ENCODE measurements around the gene GABRP. TPM values are rescaled to one million over a fixed set of nuclear protein-coding genes. Genes with fewer than 3 reads are reported as not detected.

GABRP gene
- polyA plus RNA-seq, 1 donor (not counting 4 experiments of a cell fraction or from before 2014, with no cell fraction given) = 0.18 TPM

- H3K4me1 ChIP-seq (ENCODE audit: control insufficient read depth, extremely low read depth, insufficient read depth, low read length) = no peaks in the 10 kb centered on the region
- no peaks in the 10 kb centered on the region for H3K9me1 ChIP-seq (ENCODE audit: control insufficient read depth, extremely low read depth, insufficient read depth, low read length)
- H3K4me3 ChIP-seq (ENCODE audit: control insufficient read depth in 2 of 3, extremely low read depth in 1 of 3, insufficient read depth in 2 of 3, low read depth in 1 of 3, low read length in 3 of 3) = no peak overlapping the region
- dilution Hi-C loops (cut with MboI; ENCODE audit: extremely low pct_ligation_motif_present, low sequenced_read_pairs) = no loop called here
- H3K4me2 ChIP-seq (ENCODE audit: control insufficient read depth, extremely low read depth, insufficient read depth, low read depth, low read length) = no peak overlapping the region
- TF ChIP-seq EZH2 (IDR thresholded peaks at IDR 0.05; ENCODE audit: low read length) (no peak), CTCF (optimal IDR thresholded peaks at IDR 0.05 in 1 of 3, IDR thresholded peaks at IDR 0.05 in 1 of 3, conservative IDR thresholded peaks at IDR 0.05 in 1 of 3; ENCODE audit: extremely low read depth in 1 of 3, insufficient read depth in 2 of 3, low read length in 3 of 3) (no peak)
- peaks cover 4% of the 10 kb centered on the region for H3K27me3 ChIP-seq (ENCODE audit: control insufficient read depth, extremely low read depth, insufficient read depth, low read length)
- no peak for FAIRE-seq
- H3K9ac ChIP-seq (ENCODE audit: control insufficient read depth, extremely low read depth, insufficient read depth, low read length) = no peak overlapping the region
- H3K79me2 ChIP-seq (ENCODE audit: control insufficient read depth, insufficient read depth, low read length) = no peaks in the 10 kb centered on the region
- H3K9me3 ChIP-seq (ENCODE audit: control insufficient read depth, low read depth, low read length) = peaks cover 4% of the 10 kb centered on the region
- DNase-seq (ENCODE audit: low read depth, low spot score) = no peak
- H3K36me3 ChIP-seq (ENCODE audit: control insufficient read depth in 2 of 2, extremely low read depth in 1 of 2, insufficient read depth in 2 of 2, low read length in 2 of 2) = no peaks in the 10 kb centered on the region
- no peak overlapping the region for H3K27ac ChIP-seq (ENCODE audit: control insufficient read depth, insufficient read depth, low read length)
- H4K20me1 ChIP-seq (ENCODE audit: control insufficient read depth, extremely low read depth, insufficient read depth, low read length) = no peaks in the 10 kb centered on the region
- no peak overlapping the region for H2AFZ ChIP-seq (ENCODE audit: control insufficient read depth, low read length)
Observed at GRCh38 chr5:170860818-170861666, 77.5 kb downstream of the GABRP start.

GRCh38 chr5:170861667-170861916 is 78.1 kb downstream of the GABRP start:
- Histone ChIP-seq H3K36me3 (ENCODE audit: control insufficient read depth in 2 of 2, extremely low read depth in 1 of 2, insufficient read depth in 2 of 2, low read length in 2 of 2) (no peaks in the 10 kb centered on the region), H3K4me1 (ENCODE audit: control insufficient read depth, extremely low read depth, insufficient read depth, low read length) (no peaks in the 10 kb centered on the region), H2AFZ (ENCODE audit: control insufficient read depth, low read length) (no peak overlapping the region), H3K27me3 (ENCODE audit: control insufficient read depth, extremely low read depth, insufficient read depth, low read length) (peaks cover 4% of the 10 kb centered on the region), H3K4me2 (ENCODE audit: control insufficient read depth, extremely low read depth, insufficient read depth, low read depth, low read length) (no peak overlapping the region), H3K27ac (ENCODE audit: control insufficient read depth, insufficient read depth, low read length) (no peak overlapping the region), H3K9me3 (ENCODE audit: control insufficient read depth, low read depth, low read length) (peaks cover 4% of the 10 kb centered on the region), H3K9ac (ENCODE audit: control insufficient read depth, extremely low read depth, insufficient read depth, low read length) (no peak overlapping the region), H3K79me2 (ENCODE audit: control insufficient read depth, insufficient read depth, low read length) (no peaks in the 10 kb centered on the region), H3K9me1 (ENCODE audit: control insufficient read depth, extremely low read depth, insufficient read depth, low read length) (no peaks in the 10 kb centered on the region), H4K20me1 (ENCODE audit: control insufficient read depth, extremely low read depth, insufficient read depth, low read length) (no peaks in the 10 kb centered on the region), H3K4me3 (ENCODE audit: control insufficient read depth in 2 of 3, extremely low read depth in 1 of 3, insufficient read depth in 2 of 3, low read depth in 1 of 3, low read length in 3 of 3) (no peak overlapping the region)
- no peak for FAIRE-seq
- no peak for TF ChIP-seq CTCF (optimal IDR thresholded peaks at IDR 0.05 in 1 of 3, IDR thresholded peaks at IDR 0.05 in 1 of 3, conservative IDR thresholded peaks at IDR 0.05 in 1 of 3; ENCODE audit: extremely low read depth in 1 of 3, insufficient read depth in 2 of 3, low read length in 3 of 3)
- TF ChIP-seq EZH2 (IDR thresholded peaks at IDR 0.05; ENCODE audit: low read length) = no peak
- dilution Hi-C loops (cut with MboI; ENCODE audit: extremely low pct_ligation_motif_present, low sequenced_read_pairs) = no loop called here
- no peak for DNase-seq (ENCODE audit: low read depth, low spot score)
